Cardiac septum (tissue), 1 donor: ENCODE data around the gene KHK. TPM values are rescaled to one million over a fixed set of nuclear protein-coding genes. Genes with fewer than 3 reads are reported as not detected.
"Not testable (repeated sequence)": the region's sequence is repeated elsewhere in the genome, so short reads cannot be mapped to it uniquely, and the experiment has no call there.

Experiments
- DNase-seq: peaks from one replicate; pipeline ENCODE4 v3.0.0-alpha.2; 2020; ENCODE audit warnings: low spot score
- intact Hi-C: fragments of 100-400 bp; cut with DNase I; formaldehyde crosslinking; loops from one replicate; pipeline ENCODE4 v1.14.0; 2022
- total RNA-seq: library from RNA; stranded (reverse); fragmentation: NEBNext Ultra II Directional; extraction: Animal tissue kit (Norgen Biotek cat#: 25700); gene quantifications from one replicate; pipeline ENCODE4 v1.2.1, GENCODE V29; 2021
- donor health status: DM: no; HTN: no; CAD: no.

KHK gene
- total RNA-seq, 1 donor from 2014 or later = 1.1 TPM

GRCh38 chr2:27057184-27057583 lies 29.4 kb upstream of the KHK start:
- no peak for DNase-seq
- intact Hi-C loops = no loop called here

- intact Hi-C loops = no loop called here
- no peak for DNase-seq
Observed at GRCh38 chr2:27058210-27058609, 28.4 kb upstream of the KHK start.

DNA sequence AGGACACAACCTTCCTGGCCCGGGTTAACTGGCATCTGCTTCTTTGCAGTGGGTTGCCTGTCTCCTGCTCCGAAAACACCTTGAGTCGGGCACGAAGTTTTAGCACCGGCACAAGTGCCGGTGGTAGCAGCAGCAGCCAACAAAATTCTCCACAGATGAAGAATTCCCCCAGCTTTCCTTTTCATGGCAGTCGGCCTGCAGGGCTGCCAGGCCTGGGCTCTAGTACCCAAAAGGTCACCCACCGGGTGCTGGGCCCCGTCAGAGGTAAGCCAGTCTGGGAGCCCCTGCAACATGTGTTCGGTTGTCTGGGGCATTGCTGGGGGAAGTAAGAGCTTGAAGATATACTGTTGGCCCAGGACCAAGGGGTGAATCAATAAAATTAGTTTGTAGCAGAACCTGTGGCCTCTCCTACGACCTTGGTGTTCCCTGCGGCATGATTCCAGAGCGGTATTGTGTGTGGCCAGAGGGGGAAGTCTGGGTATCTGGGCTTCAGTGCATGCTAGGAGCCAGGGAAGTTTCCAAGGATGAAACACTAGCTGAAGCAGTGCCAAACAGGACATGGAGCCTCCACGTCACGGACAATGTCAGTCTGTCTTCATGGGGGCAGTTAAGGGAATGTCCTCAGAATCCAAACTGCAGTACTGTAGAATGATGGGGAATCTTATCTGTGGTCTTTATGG lies 27.3 kb upstream of the KHK start:
- intact Hi-C loops = no loop called here
- DNase-seq = no peak

- intact Hi-C loops = no loop called here
- no peak for DNase-seq
Observed at GRCh38 chr2:27060323-27060722, 26.2 kb upstream of the KHK start.

GRCh38 chr2:27065128-27065527 lies 21.4 kb upstream of the KHK start:
- intact Hi-C loops = no loop called here
- DNase-seq = no peak

DNA sequence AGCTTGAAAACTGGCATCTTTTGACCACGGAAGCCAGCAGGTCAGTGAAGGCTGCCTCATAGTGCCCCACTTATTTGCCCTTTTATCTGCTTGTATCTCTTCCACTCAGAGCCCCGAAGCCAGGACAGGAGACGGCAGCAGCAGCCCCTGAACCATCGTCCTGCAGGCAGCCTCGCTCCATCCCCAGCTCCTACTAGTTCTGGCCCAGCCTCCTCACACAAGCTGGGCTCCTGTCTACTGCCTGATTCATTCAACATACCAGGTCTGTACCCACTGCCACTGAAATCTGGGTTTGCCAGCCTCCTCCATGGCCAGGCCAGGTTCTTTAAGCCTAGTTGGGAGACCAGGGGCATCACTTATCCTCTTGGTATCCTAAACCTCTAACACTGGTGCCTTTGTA lies 19.2 kb upstream of the KHK start:
- DNase-seq = no peak
- intact Hi-C loops = no loop called here

DNA sequence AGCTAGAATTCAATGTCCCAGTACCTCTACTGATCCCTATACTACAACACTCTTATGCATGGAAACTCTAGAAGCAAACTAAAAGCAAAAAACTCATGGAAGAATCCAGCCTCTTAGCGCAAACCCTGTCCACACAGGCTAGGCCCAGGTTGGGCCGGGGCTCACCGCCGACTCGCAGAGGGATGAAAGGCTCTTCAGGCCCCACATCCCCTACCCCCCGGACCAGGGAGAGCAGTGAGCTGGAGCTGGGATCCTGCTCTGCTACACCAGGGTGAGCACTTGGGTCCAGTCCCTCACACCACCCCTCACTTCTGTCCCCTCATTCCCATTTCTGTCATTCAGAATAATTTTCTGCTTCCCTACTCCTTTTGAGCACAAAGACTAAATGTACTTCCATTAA lies 17.1 kb upstream of the KHK start:
- intact Hi-C loops = no loop called here
- no peak for DNase-seq

DNA sequence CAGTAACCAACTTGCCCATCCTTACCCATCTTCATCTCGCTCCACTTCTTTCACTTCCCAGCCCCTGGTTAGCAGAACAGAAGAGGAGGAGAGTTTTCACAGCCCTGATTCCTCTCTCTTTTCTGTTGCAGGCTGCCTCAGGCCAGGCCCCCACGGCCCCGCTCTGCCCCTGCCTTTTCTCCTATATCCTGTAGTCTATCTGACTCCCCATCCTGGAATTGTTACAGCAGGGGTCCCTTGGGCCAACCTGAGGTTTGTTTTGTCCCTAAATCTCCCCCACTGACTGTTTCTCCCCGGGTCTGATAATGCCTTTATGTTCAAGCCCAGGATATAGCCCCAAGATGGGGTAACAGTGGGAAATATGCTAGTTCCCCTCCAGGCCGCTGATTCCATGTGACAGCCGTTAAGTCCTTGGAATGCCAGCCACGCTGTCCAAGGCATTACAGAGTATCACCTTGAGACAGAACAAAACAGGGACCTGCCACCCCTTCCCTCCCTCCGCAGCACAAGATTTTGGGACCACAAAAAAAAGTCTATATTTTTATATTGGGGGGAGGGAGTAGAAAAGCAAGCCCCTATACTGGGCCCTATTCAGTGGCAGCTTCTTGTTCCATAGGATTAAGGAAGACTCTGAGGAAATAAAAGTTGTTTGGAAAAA lies 16.5 kb upstream of the KHK start:
- intact Hi-C loops = loop anchor here (5.0 kb wide), 1 partner anchor 38 kb away; the partner anchor contains the start of gene TMEM214
- no peak for DNase-seq

DNA sequence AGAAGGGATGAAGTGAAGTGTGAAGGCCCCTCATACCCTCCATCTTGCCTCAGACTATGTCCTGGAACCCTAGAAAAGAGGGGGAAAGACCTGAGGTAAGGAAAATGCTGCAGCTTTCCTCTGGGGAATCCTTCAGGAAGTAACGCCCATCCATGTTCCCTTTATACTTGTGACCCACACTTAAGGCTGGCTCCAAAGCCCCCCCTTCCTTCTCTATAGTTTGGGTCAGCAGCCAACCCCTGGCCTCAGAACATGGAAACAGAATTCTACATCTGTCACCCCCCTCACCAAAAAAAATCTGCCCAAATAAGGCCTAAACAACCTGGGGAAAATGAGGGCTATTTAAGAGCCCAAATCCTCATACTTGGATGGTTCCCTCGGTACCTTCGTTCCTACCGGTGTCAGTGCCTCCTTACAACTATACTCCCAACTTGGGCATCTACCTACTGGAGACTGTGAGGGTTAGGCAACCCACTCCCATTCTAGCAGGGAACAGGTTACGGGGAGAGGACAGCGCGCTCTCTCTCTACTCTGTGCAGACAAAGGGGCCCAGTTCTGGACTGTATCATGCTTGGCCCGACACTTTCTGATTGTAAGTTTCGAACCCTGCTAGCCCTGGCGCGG lies 15.8 kb upstream of the KHK start:
- intact Hi-C loops = loop anchor here (1.0 to 5.0 kb wide), 2 partner anchors 11 to 38 kb away; partner anchors contain the start of gene TMEM214
- no peak for DNase-seq

GRCh38 chr2:27071277-27071989 lies 15.1 kb upstream of the KHK start, which contains the start of gene OST4:
Gene OST4, minus strand, starts transcription at chr2:27071654.
- intact Hi-C loops = loop anchor here (1.0 to 5.0 kb wide), 2 partner anchors 10 to 39 kb away; partner anchors contain the start of gene TMEM214

DNA sequence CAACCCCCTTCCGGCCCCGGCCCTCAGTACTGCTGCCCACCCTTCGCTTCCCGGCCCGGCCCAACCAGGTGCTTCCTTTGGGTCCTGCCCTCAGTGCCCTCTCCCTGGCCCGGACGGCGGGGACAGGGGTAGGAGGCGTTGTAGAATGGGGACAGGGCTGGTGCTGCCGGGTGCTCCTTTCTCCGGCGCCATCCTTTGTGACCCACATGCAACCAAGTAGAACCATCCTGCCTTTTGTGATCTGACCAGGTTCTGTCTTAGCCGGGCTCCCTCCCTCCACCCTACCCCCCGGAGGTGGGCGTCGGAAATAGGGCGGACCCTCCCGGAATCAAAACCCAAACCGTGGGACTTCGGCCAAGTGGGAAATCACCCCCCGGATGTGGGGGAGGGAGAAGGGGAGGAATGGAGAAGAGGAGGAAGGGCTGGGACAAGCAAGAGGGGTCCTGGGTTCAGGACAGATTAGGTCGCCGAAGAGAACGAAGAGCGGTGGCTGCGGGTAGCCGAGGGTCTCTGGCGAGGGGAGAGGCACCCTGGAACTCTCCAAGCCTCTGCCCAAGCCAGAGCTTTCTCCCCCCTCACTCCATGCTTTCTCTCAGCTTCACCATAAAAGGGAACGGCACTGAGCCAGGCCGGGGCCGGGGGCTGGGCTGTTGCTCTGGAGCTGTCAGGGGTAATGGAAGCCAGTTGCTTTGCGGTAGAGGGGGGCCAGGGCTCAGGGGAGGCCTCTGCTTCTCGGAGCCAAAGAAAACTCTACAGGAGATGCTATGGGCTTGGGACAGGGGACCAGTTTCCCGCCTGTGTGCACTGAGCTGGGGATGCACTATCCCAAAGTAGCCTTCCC lies 14.4 kb upstream of the KHK start:
- DNase-seq = no peak
- intact Hi-C loops = loop anchor here (1.0 to 5.0 kb wide), 3 partner anchors 9 to 40 kb away; partner anchors contain the start of genes AGBL5 and TMEM214

More at GRCh38 chr2:27071277-27071989, 15.1 kb upstream of the KHK start, which contains the start of gene OST4:
- DNase-seq = peak; percentile 98

DNA sequence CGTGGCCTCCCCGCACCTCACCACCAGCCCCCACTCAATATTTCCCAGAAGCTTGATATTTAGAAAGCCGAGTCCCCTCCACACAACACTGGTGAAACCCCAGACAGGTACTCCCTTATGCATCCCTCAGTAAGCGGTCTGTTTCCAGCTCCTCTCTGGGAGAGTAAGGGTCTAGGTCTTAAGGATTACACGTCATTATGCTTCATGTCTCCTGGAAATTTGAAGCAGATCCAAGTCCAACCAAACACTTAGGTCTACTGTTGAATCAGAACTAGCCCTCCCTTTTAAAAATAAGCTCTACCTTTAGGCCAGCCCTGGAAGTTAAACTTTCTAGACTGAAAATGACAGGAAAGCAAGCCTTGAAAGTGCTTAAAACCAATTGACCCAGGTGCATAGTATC lies 13.7 kb upstream of the KHK start:
- intact Hi-C loops = loop anchor here (2.0 to 5.0 kb wide), 2 partner anchors 22 to 41 kb away; partner anchors contain the start of genes AGBL5 and TMEM214
- no peak for DNase-seq

GRCh38 chr2:27073782-27074181 lies 12.8 kb upstream of the KHK start:
- intact Hi-C loops = loop anchor here (2.0 to 5.0 kb wide), 2 partner anchors 23 to 41 kb away; partner anchors contain the start of genes AGBL5 and TMEM214
- DNase-seq = no peak

GRCh38 chr2:27074738-27075565 lies 11.6 kb upstream of the KHK start:
- intact Hi-C loops = loop anchor here (5.0 kb wide), 1 partner anchor 43 kb away; the partner anchor contains the start of gene TMEM214
- DNase-seq = no peak

DNA sequence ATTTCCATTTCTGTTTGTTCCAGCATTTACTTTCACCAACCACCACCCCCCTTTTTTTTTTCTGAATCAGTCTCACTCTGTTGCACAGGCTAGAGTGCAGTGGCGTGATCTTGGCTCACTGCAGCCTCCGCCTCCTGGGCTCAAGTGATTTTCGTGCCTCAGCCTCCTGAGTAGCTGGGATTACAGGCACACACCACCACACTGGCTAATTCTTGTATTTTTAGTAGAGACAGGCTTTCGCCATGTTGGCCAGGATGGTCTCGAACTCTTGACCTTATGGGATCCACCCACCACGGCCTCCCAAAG lies 11.1 kb upstream of the KHK start:
- intact Hi-C loops, DNase-seq: not testable (repeated sequence)

GRCh38 chr2:27076323-27076722 lies 10.2 kb upstream of the KHK start:
- intact Hi-C loops = no loop called here
- no peak for DNase-seq

- intact Hi-C loops = no loop called here
- no peak for DNase-seq
Observed at GRCh38 chr2:27077231-27077630, 9.3 kb upstream of the KHK start.
